ENCODE data around the gene CCSAP.

GRCh38 chr1:229283183-229283611 is 59.6 kb downstream of the CCSAP start:
- TF ChIP-seq EZH2phosphoT487 (IDR thresholded peaks at IDR 0.05; ENCODE audit: borderline replicate concordance, low read length): no peak
- no peak for TF ChIP-seq CTCF (conservative IDR thresholded peaks at IDR 0.05; ENCODE audit: low read depth, low read length)
